H54 (cell line): ENCODE measurements around the gene CCR5AS.
"Not testable (repeated sequence)": the region's sequence is repeated elsewhere in the genome, so short reads cannot be mapped to it uniquely, and the experiment has no call there.

ENCODE experiments used
- DNase-seq: peaks from one replicate; pipeline ENCODE4 v3.0.0; 2011; ENCODE audit warnings: low spot score, mixed read lengths; ENCODE audit not compliant: insufficient read length
- FAIRE-seq: peaks from 3 replicates; lab custom pipeline; 2011; peaks lifted over from hg19 to GRCh38; lab: Jason Lieb, UNC
- POLR2A ChIP-seq: IDR thresholded peaks from 2 replicates; pipeline ENCODE4 v1.6.1; 2011; ENCODE audit warnings: low read depth, mild to moderate bottlenecking, low read length

CCR5AS gene

DNA sequence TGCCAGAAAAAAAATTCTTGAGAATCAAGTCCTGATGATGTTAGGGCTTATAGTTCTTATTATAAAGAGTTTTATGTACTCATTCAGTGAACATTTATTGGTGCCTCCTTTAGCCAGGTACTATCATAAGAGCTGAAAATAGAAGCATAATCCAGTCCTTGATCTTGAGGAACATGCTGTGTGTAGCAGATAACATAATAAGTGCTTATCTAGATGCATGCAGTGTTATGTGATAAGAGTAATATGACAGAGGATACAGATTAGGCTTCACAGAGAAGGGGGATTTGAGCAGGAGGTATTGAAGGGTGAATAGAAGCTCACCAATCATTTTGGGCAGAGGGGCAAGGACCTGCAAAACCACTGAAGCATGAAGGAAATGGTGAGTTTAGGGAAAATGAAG lies 51.9 kb downstream of the CCR5AS start:
- no peak for TF ChIP-seq POLR2A
- no peak for FAIRE-seq
- no peak for DNase-seq

DNA sequence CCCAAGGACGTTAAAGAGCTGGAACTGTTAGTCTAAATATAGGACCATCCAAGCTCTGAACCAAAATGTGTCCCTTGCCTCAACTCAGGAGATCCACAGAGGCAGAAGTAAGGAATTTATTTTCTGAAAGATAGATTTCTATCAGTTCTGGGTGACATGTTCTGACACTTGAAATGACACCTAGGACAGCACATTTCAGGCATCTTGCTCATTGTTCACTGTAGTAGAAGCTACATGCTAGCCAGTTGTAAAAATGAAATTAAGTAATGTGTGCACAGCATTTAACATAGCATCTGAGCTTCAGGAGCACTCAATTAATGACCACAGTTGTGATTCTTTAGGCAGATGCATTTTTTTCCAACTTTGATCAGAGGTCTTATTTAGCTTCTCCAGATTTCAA lies 52.4 kb downstream of the CCR5AS start:
- no peak for FAIRE-seq
- DNase-seq: no peak
- no peak for TF ChIP-seq POLR2A

DNA sequence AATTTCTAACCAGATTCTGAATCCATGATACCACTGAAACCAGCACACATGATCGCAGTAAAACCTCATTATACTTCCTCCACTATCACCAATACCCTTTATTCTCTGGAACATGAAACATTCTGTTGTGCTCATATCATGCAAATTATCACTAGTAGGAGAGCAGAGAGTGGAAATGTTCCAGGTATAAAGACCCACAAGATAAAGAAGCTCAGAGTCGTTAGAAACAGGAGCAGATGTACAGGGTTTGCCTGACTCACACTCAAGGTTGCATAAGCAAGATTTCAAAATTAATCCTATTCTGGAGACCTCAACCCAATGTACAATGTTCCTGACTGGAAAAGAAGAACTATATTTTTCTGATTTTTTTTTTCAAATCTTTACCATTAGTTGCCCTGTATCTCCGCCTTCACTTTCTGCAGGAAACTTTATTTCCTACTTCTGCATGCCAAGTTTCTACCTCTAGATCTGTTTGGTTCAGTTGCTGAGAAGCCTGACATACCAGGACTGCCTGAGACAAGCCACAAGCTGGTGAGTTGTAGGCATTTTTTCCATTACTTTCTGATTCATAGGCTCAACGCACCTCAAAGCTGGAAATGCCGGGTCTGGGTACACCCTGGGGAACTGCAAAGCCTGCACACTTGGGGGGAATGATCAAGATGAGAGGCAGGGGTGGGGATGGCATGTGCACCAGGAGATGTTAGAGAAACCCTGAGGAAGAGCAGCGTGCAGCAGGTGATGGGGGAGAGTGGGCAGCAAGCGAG lies 53.0 kb downstream of the CCR5AS start, which contains the start of gene CCR2:
Gene CCR2 (plus strand): TSS at position 465 of the 764 bp plus-strand sequence. CDS start 3,417 bp downstream, outside the sequence.
- DNase-seq (no peak), FAIRE-seq (no peak)
- no peak for TF ChIP-seq POLR2A

DNA sequence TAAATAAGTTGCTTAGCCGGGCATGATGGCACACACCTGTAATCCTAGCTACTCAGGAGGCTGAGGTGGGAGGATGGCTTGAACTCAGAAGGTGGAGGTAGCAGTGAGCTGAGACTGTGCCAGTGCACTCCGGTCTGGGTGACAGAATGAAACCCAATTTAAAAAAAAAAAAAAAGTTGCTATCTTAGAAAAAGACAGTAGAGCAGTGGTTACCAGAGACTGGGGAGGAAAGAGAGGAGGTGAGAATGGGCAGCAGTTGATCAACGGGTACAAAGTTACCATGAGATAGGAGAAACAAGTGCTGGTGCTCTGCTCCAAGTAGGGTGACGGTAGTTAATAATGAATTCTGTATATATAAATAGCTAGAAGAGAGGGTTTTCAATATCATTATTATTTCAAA lies 53.8 kb downstream of the CCR5AS start:
- no peak for FAIRE-seq
- no peak for TF ChIP-seq POLR2A
- no peak for DNase-seq

DNA sequence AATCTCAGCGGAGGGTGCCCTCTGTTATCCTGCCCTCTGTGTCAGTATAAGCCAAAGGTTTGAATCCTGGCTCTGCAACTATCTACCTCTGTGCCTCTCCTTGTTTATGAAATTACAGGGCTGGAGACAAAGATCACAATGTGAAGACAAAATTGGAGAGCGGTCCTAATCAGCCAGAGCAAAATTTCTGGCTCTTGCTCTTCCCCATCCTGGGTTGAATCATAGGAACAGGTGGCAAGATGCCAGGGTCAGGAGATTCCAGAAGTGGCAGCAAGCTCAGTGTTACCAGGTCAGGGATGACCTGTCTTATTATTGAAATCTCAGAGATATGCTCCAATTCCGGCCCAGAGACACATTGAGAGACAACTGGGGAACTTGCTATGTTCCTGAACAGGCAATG lies 55.2 kb downstream of the CCR5AS start:
- peak; percentile 18 for DNase-seq
- TF ChIP-seq POLR2A: no peak
- FAIRE-seq: no peak

DNA sequence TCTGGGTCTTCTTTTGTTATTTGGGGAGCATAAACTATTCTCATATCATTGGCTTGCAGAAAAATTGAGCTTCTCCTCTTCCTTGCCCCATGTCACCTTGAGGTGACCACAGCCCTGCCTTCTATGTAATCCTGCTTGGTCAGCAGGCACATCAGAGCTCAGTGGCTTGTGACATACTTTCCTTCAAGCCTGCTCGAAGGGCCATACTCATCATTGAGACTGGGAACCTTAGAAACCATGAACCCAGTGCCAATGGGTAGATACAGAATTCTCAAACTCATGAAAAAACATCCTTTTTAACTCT lies 56.7 kb downstream of the CCR5AS start:
- TF ChIP-seq POLR2A: no peak
- no peak for DNase-seq
- no peak for FAIRE-seq

DNA sequence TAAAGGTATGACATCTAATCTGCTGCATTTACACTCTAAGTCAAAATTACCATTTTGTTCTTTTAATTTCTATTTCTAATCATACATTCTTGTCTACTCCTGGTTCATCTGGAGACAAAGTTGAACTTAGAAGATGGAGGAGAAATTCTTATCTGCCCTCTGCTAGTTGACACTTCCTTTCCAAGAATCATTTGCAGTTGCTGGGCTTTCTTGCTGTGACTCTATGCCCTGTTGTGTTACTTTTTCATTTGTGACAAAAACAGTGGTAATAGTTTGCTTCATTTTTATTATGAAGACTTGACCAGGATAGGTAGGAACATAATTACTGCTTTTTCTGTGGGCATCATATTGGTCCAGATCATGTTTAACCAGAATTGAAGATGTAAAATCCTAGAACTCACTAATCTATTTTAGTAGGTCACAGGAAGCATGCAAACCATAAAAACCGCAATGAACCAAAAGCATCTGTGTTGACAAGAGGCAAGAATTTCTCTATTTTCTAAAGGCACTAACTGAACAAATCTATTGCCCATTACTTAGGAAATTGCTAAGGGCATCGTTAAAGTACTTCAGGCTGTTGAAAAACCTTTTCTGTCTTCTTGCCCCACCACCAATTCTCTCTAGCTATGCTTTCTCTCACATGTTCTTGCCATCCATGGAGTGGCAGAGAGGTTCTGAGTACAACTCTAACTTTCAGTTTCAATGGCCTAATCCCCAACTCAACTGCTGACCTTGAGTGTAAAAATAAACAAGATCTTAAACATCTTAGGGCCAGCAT lies 57.2 kb downstream of the CCR5AS start:
- DNase-seq: no peak
- FAIRE-seq: no peak
- no peak for TF ChIP-seq POLR2A

DNA sequence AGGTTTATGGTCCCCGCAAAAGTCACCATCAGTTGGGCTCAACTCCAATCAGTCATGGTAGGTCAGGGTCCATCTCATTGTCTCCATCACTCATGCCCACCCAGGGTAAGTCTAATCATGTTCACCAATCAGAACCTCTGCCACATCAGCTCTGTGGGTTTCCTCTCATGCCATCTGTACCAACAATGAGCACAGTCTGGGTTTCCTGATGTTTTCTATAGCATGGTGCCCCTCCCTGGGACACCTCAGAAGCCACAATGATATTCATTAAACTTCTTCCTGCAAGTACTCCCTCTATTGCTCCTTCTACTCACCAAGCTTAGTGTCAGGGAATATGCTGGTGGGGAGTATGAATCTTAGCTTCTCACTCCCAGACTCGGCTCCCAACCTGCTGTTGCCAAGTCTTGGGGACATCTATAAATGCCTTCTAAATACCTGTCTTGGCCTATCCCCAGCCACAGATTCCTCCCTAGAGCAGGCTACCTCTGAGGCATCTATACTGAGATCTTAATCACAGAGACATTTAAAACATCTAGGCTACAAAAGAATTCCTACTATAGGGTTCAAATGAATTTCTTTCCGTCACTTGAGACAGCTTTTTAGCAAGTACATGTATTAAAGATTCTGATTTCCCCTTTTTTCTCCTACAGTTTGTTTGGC lies 57.9 kb downstream of the CCR5AS start:
- TF ChIP-seq POLR2A: no peak
- FAIRE-seq: no peak
- no peak for DNase-seq

DNA sequence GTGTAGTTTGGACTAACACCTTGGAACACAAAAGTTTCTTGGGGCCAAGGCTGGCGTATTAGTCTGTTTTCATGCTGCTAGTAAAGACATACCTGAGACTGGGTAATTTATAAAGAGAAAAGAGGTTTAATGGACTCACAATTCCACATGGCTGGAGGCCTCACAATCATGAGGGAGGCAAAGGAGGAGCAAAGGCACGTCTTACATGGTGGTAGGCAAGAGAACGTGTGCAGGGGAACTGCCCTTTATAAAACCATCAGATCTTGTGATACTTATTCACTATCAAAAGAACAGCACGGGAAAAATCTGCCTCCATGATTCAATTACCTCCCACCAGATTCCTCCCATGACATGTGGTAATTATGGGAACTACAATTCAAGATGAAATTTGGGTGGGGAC lies 62.4 kb downstream of the CCR5AS start:
- FAIRE-seq: no peak
- no peak for TF ChIP-seq POLR2A
- no peak for DNase-seq

DNA sequence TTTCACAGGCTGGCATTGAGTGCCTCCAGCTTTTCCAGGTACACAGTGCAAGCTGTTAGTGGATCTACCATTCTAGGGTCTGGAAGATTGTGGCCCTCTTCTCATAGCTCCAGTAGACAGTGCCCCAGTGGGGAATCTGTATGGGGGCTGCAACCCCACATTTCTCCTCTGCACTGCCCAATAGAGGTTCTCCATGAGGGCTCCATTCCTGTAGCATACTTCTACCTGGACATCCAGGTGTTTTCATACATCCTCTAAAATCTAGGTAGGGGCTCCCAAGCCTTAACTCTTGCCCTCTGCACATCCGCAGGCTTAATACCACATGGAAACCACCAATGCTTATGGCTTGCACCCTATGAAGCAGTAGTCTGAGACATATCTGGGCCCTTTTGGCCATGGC lies 68.0 kb downstream of the CCR5AS start:
- no peak for TF ChIP-seq POLR2A
- no peak for DNase-seq
- no peak for FAIRE-seq

DNA sequence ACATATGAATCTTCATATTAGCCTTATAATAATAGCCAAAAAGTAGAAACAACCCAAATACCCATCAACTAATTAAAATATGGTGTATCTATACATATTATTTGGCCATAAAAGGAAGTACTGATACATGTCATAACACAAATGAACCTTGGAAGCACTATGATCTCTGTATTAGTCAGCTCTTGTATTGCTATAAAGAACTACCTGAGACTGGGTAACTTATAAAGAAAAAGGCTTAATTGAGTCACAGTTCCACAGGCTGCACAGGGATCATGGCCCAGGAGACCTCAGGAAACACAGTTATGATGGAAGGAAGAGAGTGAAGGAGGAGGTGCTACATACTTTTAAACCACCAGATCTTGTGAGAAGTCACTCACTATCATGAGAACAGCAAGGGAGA lies 69.0 kb downstream of the CCR5AS start:
- FAIRE-seq: no peak
- TF ChIP-seq POLR2A: no peak

DNA sequence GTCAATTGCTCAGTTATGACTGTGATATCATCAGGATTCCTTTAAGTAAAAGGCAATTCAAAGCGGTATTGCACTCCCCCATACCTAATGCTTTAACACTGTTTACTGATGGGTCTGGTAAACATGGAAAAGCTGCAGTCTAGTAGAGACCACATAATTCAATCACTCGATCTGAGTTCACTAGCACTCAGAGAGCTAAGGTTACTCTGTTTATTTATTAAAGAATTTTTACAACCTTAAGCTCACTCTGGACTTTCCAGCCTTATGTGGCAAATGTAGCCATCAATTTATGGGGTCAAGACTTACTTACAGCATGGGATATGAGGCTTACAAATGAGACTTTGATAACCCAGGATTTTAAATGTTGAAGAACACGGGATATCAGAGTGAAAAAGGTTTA lies 71.3 kb downstream of the CCR5AS start:
- TF ChIP-seq POLR2A: no peak
- FAIRE-seq (no peak), DNase-seq (no peak)

More for the DNA sequence above, 69.0 kb downstream of the CCR5AS start:
- DNase-seq: no peak

DNA sequence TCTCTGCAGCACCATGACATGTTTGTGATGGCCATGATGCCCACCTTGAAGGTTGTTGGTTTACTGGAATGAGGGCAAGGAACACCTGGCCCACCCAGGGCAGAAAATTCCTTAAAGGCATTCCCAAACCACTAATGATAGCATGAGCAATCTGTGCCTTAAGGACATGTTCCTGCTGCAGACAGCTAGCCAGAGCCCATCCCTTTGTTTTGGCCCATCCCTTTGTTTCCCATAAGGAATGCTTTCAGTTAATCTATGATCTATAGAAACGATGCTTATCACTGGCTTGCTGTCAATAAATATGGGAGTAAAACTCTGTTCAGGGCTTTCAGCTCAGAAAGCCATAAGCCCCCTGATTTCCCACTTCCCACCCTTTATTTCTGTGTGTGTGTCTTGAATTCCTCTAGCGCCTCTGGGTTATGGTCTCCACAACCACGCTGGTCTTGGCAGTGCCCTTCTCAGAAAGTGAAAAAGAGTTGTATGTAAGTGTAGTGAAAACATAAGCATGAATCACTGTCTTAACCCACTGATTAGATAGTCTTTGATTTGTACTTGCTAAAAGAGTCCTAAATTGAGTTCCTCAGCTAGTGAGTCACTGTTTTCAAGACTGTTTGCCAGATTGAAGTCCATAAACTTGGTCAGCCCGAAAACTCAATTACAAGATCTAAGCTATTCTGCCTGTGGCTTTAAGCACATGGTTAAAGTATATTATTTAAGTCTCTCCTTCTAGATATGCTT lies 72.0 kb downstream of the CCR5AS start:
- DNase-seq (no peak), FAIRE-seq (no peak)
- no peak for TF ChIP-seq POLR2A

DNA sequence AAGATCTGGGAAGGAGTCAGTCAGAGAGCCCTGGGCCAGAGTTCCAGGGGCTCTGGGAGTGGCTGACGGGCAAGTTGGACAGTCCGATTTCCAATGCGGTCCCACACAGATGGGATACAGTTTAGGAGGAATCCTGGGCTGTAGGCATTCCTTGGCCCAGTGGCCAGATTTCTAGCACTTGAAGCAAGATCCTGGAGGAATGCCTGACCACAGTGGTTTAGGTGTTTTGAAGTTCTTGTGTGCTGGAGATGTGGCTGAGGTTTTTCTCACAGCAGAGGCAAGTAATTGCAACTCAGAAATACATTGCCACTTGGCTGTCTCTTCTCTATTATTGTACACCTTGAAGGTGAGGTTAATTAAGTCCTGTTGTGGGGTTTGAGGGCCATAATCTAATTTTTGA lies 76.2 kb downstream of the CCR5AS start:
- not testable (repeated sequence) for FAIRE-seq, DNase-seq
